HepG2 (cell line): ENCODE results near the gene POLE.

ENCODE experiments used
- GABPA ChIP-seq, 2 experiments: IDR thresholded peaks; 2 replicates each; pipeline ENCODE4 v1.6.1; 2011 to 2016; ENCODE audit warnings: low read depth in 2 of 2, low read length in 1 of 2, missing biosample characterization in 1 of 2, missing genetic modification characterization in 1 of 2
- RFX5 ChIP-seq: IDR thresholded peaks from 2 replicates; pipeline ENCODE4 v1.6.1; 2011; ENCODE audit warnings: low read depth, low read length, improper control_type of control experiment
- ZNF138 ChIP-seq: sonication (generic); formaldehyde crosslinking; IDR thresholded peaks from 2 replicates; pipeline ENCODE4 v1.5.0; 2020; ENCODE audit warnings: mild to moderate bottlenecking, low read depth, missing genetic modification reagents
- ZNF543 ChIP-seq: sonication (generic); formaldehyde crosslinking; IDR thresholded peaks from 2 replicates; pipeline ENCODE4 v1.4.0; 2020; ENCODE audit warnings: mild to moderate bottlenecking, missing genetic modification reagents
- ZNF841 ChIP-seq: sonication (generic); formaldehyde crosslinking; IDR thresholded peaks from 2 replicates; pipeline ENCODE4 v1.8.1; 2023; ENCODE audit warnings: missing genetic modification reagents, borderline replicate concordance
- TF ChIP-seq, protein P1 (sequence below), 2 experiments: sonication (generic) in 1 of 2; formaldehyde crosslinking in 1 of 2; IDR thresholded peaks; 2 replicates each; pipeline versions ENCODE4 v1.5.1 to v1.6.1; 2011 to 2020; ENCODE audit warnings: borderline replicate concordance in 1 of 2, low read depth in 1 of 2, low read length in 1 of 2, mild to moderate bottlenecking in 1 of 2, missing genetic modification reagents in 1 of 2, moderate library complexity in 1 of 2

DNA sequence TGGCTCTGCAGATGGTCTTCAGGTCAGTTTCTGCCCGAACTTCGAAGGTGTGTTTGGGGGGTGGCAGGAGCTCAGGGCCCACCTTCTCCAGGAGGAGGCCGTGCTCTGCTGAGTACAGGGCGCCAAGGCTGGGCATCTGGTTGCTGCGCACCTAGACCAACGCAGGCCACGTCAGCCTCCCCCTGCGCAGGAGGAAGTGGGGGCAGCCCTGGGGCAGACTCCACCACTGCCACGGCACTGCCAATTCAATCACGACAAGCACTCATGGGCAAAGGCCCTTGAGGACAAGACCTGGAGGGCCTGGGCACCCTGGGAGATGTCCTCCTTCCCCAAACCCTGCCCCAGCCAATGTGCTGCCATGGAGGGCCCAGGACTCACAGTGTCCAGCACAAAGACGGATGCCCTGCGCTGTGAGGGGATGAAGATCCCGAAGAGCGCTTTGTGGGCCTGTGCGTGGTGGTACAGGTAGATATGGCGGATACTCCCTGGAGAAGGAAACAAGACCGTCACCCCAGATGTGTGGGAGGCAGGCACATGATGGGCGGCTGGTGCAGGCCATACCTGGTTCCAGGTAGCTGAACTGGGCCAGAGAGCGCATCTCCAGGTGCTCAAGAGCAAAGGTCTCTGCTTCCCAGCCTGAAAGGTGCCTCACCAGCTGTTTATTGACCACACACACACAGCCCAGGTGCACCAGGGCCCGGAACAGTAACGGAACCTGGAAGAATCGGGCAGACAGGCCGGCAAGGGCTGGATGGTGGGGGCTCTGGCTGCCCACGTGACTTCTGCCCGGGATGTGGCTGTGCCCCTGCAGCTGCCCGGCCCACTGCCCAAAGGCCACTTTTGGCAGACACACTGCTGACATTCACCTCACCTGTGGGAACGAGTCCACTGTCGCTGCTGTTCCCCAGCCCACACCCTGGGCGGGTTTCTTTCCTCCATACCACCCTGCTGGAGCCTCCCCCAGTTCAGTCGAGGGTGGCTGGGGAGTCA is 44.0 kb downstream of the POLE start:
- TF ChIP-seq ZNF138 (CRISPR knock-in tag), result no peak
- TF ChIP-seq ZNF543, result no peak
- no peak for TF ChIP-seq RFX5
- TF ChIP-seq ZNF841 (CRISPR knock-in tag), result no peak
- TF ChIP-seq, protein P1, sequence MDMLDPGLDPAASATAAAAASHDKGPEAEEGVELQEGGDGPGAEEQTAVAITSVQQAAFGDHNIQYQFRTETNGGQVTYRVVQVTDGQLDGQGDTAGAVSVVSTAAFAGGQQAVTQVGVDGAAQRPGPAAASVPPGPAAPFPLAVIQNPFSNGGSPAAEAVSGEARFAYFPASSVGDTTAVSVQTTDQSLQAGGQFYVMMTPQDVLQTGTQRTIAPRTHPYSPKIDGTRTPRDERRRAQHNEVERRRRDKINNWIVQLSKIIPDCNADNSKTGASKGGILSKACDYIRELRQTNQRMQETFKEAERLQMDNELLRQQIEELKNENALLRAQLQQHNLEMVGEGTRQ (IDR thresholded peaks at IDR 0.05; ENCODE audit: low read depth, low read length), result no peak
- TF ChIP-seq, protein P1 (CRISPR knock-in tag; IDR thresholded peaks at IDR 0.05; ENCODE audit: borderline replicate concordance), result no peak
- no peak for TF ChIP-seq GABPA (IDR thresholded peaks at IDR 0.05; ENCODE audit: low read depth, low read length)
- TF ChIP-seq GABPA (CRISPR knock-in tag; IDR thresholded peaks at IDR 0.05; ENCODE audit: low read depth), result no peak
